ENCODE data around the gene PER2.
"Not testable (repeated sequence)": the region's sequence is repeated elsewhere in the genome, so short reads cannot be mapped to it uniquely, and the experiment has no call there.

The PER2 gene

DNA sequence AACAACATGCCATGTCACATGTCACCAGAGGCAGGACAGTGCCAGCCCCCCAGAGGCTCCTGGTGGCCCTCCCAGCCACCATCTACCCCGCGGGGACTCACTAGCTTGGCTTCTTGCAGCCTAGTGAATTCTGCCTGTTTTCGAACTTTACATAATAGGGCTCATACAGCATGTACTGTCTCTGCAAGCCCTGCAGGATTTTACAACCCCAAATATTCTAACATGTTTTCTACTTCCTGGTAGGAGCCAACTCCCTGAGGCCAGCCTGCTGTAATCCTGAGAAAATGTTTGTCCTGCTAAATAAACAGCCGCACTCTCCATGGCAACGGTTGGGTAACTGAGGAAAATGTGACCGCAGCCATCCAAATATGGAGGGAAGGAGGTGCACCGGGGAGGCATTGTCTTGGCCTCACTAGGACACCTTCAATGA lies 2.7 kb downstream of the PER2 start:
- no peak for DNase-seq

DNA sequence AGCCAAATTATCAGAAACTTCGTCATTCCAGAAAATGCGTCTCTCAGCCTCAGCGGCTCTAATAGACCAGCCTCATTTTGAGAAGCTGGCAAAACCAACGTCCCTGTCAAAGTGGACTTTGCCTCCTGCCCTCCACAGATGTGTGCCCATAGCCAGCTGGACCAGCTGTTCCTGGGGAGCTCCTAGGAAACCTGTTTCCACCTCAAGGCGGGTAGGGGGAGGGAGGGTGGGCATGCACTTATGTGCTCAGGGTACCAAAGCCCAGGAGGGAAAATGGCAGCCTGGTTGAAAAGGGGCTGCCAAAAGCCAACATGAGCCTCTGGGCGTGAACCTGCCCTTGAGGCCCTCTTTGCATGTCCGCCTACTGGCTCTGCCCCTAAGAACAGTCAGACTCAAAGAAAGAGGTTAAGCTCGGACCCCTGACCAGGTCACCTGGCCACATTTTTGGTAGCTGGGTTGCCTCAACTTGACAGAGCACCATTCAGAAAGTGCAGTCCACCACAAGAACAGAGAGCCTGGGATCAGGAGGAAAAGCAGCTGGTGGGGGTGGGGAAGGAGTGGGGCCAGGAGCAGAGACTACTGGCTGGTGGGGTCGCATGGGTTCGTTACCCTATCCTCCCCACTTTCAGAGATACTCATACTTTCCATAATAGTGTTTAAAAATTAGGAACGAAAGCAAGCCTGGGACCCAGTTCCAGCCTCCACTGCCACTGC lies 3.5 kb downstream of the PER2 start:
- no peak for DNase-seq

DNA sequence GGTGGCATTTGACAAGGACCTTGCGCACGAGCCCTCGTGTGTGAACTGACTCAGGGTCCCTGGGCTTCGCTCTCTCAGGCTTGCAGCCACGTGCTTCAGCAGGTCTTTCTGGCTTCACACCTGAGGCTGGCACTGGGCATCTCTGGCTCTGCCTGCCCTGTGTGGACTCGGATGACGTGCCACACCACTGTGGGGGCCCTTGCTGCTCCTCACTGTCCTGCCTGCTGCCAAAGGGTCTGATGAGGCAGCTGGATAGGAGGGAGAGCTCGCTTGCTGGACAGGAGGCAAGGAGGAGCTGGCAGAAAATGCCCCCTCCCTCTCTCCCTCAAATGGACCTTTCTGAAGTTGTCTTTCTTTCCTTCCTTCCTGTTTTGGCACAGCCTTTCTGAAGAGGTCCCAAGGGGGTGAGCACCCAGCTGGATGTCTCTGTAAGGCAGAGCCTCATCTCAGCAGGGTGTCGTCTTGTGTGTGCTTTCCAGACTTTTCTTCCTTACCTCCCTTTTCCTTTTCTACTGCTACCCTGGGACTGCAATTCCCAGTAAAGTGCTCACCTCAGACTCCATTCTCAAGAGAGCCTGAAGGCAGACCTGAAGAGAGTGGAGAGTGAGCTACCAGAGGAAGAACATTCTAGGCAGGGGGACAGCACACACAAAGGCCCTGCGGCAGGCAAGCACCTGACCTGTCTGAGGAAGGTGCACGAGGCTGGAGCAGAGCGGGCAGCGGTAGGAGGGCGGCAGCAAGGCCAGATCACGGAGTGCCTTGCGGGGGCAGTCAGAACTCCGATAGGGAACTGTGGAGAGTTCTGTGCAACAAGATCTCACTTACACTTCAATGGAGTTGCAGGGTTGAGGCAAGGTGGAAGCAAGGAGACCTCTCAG lies 5.3 kb downstream of the PER2 start:
- DNase-seq = no peak

DNA sequence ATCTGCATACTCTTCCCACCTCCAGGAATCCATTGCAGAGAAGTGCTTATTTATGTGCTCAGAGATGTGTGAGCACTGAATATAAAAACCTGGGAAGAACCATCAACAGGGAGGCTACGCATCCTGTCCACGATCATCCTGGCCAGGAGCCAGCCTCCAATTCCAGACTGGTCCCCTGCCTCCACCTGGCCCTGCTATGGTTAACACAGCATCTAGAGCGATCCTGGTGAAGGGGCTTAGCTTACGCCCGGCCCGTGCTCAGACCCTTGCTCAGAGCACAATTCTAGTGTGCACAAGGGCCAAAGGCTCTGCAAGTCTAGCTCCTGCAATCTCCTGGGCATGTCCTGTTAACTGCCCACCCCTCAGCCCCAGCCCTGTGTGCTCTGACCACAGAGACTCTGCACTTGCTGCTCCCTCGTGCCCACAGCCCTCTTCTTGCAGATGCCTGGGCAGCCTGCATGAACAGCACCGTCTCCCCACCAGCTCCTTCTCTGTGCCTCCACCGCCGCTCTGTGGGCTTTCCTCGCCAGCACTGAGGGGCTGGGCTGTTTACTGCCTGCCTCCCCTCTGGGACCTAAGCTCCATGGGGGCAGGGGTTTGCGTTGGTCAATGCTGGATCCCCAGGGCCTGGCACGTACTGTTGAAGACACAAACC lies 6.5 kb downstream of the PER2 start:
- DNase-seq = no peak

DNA sequence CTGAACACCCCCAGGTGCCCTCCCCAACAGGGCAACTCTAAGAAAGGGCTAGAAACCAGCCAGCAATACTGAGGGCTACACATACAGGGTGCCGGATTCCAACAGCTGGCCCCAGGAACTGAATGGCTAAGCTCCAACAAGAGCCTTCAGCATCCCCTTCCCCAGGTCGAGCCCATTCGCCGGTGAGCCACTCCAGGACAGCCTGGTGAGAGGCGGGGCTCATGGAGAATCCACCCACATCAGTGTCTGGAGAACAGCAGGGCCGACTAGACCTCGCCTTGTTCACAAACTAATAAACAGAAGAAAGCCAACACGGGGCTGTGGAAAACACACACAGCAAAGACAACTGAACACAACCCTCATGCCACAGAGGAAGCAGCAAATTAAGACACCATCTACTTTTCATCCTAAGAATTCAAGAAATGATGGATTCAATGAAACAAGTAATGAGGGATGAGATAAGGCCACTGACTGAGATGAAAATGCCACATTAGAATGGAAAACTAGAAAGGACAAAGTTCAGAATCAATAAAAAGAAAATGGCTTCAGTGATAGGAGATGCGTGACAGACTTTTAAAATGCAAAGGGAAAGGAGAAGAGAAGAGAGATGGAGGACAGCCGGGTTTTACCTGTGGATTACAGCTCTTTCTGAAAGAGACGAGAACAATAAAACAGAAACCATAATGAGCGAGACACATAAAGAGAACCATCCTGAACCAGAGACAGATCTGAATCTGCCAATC lies 8.2 kb downstream of the PER2 start:
- no peak for DNase-seq

DNA sequence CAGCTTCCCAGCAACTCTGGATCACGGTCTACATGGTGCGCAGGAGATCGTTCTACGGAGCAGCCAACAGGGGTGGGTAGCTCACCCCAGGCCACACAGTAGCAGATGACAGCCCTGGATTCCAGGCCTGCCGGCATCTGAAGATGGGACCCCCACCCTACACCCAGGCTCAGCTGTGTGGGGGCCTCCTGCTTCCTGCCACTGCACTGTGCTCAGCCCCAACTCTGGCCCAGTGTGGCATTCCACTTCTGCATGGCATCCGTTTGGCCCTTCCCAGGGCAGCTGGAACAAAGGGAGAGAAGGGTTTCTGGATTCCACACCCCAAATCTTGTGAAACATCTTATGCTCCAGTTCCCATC lies 9.1 kb downstream of the PER2 start:
- DNase-seq = no peak

DNA sequence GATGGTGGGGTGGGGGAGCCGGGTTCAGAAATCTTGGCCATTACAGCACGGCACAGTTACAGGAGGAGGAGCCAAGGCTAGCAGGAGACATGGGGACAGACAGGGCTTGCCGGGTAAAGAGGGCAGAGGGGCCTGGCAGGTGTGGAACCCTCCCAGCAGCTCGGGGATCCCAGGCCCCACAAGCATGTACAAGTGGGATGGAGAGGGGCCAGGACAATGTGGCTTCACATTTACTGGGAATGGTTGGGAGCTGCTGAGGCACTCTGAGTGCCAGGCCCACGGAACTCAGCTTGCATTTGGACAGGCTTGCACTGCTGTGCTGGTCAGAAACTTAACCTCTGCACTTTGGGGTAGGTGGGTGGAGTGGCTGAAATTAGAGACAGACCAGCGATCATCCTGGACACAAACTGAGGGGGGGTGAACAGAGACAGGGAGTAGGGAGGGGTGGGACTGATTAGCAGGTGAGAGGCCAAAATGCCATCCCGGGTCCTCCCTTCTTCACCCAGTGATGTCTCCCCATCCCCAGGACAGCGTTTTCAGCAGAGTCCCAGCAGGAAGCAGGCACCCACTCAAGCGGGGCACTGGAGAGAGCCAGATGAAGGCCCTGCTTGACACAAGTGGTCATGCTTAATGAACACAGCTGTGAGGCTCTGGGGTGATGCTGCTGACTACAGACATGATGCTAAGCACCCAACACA lies 9.6 kb downstream of the PER2 start:
- no peak for DNase-seq

DNA sequence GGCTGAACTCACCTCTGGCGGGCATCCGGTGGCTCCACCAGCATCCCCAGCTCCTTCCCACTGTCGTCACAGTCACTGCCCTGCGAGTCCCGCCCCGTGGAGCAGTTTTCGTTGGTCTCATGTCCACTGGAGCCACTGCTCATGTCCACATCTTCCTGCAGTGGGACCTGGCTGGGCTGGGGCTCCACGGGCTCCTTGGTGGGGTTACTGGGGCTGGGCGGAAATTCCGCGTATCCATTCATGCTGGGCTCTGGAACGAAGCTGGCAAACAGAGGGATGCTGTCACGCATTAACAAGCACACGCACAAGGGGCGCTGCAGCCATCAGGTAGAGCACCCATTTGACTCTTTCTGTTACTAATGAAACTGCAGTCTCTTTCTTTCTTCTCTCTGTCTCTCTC lies 10.7 kb downstream of the PER2 start:
- no peak for DNase-seq

DNA sequence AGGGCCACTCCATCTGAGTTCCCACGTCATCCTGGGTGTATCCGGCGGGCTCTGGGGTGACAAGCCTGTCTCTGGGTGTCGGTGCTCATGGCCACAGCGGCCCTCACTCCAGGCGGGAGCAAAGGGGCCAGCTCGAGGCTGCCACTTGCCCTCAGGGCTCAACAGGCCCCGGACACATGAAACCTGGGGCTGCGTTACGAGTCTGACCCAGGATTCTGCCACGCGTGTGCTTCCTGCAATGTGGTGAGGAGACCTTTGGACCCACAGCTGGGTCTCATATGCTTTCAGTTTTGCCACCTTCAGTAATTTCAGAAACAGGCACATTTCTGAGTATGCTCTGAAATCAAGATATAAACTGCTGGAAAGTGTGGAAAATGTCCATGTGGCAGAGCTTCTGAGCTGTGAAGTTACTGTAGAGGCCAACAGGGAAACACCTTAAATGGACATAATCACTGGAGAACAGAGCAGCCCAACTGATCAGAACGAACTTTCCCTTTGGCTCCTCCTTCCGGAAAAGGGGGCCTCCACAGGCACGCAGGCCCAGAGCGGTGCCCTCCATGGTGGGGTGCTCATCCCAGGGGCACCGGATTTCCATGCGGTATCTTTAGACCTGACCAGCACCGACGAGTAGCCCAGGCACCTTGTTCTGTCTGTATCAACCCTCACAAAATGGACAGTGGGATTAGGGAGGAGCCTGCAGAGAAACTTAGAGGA lies 14.1 kb downstream of the PER2 start:
- no peak for DNase-seq

DNA sequence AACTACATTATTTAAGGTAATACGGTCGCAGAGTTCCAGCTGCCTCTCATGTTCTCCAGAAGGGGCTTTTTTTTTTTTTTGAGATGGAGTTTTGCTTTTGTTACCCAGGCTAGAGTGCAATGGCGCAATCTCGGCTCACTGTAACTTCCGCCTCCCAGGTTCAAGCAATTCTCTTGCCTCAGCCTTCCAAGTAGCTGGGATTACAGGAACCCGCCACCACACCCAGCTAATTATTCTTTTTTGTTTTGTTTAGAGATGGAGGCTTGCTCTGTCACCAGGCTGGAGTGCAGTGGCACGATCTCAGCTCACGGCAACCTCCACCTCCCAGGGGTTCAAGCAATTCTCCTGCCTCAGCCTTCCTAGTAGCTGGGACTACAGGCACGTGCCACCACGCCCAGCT lies 15.0 kb downstream of the PER2 start:
- not testable (repeated sequence) for DNase-seq

DNA sequence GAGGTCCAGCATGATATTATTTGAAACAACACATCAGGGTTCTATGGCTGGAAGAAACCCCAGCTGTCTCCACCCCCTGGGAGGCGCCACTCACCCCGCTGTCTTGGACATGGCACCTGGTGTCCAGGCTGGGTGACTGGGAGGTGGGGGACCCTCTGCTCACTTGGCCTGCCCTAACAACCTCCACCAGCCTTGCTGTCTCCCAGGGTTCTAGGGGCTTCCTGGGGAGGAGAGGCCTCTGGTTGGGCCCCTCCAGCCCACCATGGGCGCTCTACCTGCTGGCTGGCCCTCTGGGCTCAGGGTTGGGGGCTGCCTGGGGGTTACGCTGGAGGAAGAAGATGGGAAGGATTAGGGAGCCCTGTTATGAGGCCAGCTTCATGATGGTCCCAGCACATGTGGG lies 16.3 kb downstream of the PER2 start:
- no peak for DNase-seq

DNA sequence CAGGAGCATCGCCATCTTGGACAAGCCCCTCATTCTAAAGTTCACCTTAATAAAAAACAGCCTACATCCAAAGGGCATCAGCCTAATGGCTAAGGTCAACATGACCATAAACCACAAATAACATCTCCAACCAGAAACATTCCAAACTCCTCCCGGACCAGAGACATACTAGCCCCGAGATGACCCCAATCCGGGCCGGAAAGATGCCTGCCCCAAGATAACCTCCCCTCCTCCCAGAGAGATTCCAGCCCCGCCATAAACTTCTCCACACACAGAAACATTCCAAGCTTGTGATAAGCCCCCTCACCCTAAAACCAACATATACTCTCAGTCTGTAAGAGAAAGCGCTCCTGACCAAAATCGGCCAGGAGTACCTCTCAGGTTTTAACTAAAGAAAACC lies 16.7 kb downstream of the PER2 start:
- not testable (repeated sequence) for DNase-seq

DNA sequence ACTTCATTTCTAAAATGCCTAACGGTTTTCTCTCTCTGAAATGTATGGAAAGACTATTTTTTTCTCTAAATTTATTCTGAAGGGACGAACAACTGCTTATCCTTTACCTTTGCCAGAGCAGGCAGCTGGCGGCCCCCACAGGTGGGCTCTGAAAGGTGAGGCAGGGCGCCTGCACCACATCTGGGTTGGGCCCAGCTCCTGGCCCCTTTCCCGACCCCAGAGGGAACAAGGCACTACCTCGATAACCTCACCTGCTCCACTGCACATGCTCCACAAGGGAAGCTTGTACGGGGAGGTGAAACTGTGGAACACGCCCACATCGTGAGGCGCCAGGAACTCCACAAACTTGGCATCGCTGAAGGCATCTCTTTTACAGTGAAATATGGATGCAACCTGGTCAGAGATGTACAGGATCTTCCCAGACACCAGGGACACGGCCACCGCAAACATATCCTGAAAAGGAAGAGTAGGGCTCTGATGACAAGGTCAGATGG lies 17.3 kb downstream of the PER2 start:
- DNase-seq = no peak

DNA sequence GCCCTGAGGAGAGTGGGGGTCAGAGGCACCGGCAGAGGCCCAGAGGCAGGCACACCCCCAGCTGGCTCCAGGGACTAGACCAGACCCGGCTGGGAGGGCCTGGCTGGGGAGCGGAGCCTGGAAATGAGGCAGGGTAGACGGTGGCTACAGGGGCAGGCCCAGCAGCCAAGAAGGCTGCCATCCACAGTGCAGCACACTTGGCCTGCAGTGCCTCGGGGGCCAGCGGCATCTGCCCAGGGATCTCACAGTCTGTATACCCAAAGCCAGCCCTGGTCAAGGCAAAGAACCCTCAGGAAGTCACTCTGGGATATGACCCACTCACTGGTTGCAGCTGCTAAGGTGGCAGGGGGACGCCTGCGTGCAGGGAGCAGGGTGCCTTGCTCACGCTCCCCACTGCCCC lies 17.8 kb downstream of the PER2 start:
- no peak for DNase-seq

DNA sequence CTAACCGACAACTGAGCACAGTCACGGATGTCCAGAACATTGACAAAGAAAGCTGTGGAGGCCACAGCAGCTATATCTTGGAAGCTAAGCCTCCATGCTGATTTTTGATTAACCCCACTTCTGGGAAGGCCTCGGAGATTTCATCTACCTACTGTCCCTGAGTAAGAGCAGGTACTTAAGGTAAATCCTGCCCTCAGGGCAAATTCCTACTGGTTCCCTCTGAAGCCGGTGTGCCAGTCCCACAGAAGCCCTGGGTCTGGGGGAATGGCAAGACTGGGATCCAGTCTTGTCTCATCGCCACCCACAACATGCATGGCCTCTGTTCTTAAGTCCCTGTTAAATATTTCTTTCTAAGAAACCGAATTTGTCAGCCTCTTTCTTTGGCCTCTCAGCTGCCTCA lies 18.7 kb downstream of the PER2 start:
- DNase-seq = no peak

DNA sequence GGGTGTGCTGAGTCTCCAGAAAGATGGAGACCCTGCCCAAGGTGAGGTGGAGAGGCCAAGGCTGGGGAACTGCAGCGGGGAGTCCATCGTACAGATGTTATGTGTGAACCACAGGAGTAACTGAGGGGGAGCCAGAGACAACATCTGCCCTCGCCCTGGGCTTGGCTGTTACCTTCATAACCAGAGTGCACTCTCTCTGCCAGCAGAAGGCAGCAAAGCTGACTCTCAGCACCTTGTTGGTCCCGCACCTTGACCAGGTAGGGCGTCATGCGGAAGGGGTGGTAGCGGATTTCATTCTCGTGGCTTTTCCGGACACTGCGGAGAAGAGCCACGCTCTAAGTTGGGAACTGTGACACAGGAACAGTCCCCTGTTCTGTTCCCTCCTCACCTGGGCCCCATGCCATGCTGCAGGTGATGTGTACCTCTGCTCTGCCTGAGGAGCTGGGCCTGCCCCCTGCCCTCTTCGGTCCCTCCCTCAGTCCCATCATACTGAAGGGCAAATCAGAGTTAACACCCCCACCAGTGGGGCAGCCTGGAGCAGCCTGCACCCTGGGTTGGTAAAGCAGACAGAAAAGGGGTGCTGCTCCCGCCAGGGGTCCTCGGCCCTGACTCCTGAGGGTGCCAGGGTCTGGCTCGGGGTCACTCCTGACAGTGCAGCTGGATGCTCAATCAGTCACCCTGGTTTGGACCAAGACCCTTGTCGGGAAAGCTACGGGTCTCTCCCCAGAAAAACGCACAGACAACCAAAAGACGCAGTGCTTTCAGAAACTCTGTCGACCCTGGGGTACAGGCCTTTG lies 20.3 kb downstream of the PER2 start:
- DNase-seq = no peak

DNA sequence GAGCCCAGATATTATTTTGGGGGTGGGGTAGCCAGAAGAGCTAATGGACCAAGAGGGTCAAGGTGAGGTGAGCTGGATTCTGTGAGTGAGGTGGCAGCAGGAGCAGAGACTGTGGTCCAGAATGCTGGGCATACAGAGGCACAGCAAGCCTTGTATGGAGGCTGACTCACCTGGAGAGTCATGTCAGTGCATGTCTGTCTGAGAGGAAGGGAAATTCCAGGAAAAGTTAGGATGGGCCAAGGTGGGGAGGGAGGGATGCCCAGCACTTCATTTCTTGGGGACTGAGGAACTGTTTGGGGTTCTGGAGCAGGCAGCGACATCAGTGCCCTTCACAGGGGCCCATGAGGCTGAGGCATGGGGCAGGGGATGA lies 21.1 kb downstream of the PER2 start:
- no peak for DNase-seq

DNA sequence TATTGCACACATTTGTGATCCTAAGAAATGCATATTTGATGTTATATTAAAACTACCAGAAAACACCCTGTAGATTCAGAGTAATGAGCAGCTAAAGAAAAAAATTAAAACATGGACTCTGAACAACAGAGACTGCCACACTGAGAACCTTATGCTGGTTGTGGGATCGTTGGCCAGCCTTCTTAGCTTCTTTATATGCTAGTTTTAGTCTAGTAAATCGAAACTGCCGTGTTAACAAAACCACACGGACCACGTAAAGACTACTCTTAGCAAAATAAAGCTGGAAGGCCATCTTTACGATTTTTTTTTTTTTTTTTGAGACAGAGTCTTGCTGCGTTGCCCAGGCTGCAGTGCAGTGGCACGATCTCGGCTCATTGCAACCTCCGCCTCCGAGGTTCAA lies 22.8 kb downstream of the PER2 start:
- no peak for DNase-seq

DNA sequence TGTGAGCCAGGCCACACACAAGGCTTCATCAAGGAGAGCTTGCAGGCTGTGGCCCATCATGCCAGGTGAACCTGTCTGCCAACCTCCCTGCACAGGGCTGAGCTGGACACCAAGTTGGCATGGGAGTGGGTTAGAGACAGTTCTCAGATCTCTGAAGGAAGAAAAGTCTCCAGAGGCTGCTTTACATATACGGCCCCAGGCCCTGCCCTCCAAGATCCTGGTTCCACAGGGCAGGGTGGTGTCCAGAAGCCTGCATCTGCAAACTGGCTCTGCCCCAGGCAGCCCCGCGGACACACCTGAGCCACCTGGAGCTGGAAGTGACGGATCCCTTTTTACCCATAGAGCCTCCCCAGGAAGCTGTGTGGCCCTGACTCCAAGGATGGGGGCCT lies 24.3 kb downstream of the PER2 start:
- no peak for DNase-seq

DNA sequence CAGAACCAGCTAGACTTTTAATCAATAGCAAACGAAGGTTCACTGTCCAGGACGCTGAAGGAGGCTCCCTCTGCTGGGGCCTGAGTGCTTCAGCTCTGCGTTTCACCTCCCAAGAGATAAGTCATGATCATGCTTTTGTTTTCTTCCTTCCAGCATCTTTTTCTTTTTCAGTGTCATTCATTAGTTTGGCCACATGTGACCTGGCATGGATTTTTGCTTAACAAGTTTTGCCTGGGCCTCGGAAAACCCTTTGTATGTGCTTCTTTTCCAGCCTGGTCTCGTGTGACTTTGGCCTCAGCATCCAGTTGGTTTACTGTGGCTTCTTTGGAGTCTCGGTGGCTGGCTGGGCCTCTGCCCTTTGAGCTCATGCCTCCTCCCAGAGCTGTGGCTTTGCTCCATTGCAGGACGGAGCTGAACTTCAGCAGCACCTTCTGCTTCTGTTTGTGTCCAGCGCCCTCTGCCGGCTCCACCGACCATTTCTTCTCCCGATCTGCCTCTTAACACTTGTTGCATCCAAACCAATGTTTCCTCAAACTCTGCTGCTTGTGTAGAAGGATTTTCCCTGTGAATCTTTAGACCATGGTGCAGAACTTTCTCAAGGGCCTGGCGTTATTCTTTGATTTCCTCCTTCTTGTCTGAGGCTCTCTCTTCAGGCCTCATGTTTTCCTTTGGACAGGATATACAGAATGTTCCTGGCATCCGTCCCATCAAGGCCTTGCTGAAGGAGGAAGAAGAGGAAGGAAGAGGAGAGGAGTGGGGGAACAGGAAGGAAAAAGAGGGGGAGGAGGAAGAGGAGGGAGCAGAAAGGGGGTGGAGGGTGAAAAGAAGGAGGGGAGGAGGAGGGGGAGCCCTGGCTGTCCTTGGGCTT lies 25.0 kb downstream of the PER2 start:
- no peak for DNase-seq
